GM18909 (cell line): Measurements from ENCODE around the gene SAA2.

Experiments used
- ATAC-seq: cut with Tn5 transposase; IDR thresholded peaks from one replicate; pipeline ENCODE4 v1.9.1; 2021; ENCODE audit warnings: mild to moderate bottlenecking; ENCODE audit not compliant: unreplicated experiment, poor library complexity

Gene SAA2

GRCh38 chr11:18253778-18254338 lies 5.4 kb upstream of the SAA2 start:
- ATAC-seq = no peak

GRCh38 chr11:18253233-18253632 lies 4.8 kb upstream of the SAA2 start:
- no peak for ATAC-seq

- ATAC-seq = peak; percentile 8
Observed at GRCh38 chr11:18247191-18247581, 1.3 kb downstream of the SAA2 start.

- ATAC-seq = peak; percentile 75
Observed at GRCh38 chr11:18246379-18247190, 1.9 kb downstream of the SAA2 start.

- no peak for ATAC-seq
Observed at GRCh38 chr11:18245396-18245795, 3.1 kb downstream of the SAA2 start.

- peak; percentile 31 for ATAC-seq
Observed at GRCh38 chr11:18243783-18244362, 4.6 kb downstream of the SAA2 start.

GRCh38 chr11:18239655-18240054 lies 8.8 kb downstream of the SAA2 start:
- ATAC-seq = no peak

GRCh38 chr11:18236664-18237356 lies 11.7 kb downstream of the SAA2 start, which contains the start of gene SAA4:
Gene SAA4 (minus strand): TSS chr11:18236802. CDS start chr11:18235926, 876 bp downstream.
- ATAC-seq = no peak

GRCh38 chr11:18235394-18236334 lies 12.8 kb downstream of the SAA2 start:
- no peak for ATAC-seq

GRCh38 chr11:18233912-18234311 lies 14.6 kb downstream of the SAA2 start:
- ATAC-seq = no peak

- ATAC-seq = no peak
Observed at GRCh38 chr11:18230859-18231258, 17.6 kb downstream of the SAA2 start.

GRCh38 chr11:18229501-18229900 lies 19.0 kb downstream of the SAA2 start:
- ATAC-seq = peak; percentile 94

- ATAC-seq = peak; percentile 36
Observed at GRCh38 chr11:18225913-18226312, 22.6 kb downstream of the SAA2 start.

- no peak for ATAC-seq
Observed at GRCh38 chr11:18223591-18224387, 24.7 kb downstream of the SAA2 start.

- ATAC-seq = no peak
Observed at GRCh38 chr11:18222814-18223421, 25.6 kb downstream of the SAA2 start.

- ATAC-seq = no peak
Observed at GRCh38 chr11:18221274-18221876, 27.1 kb downstream of the SAA2 start.

- no peak for ATAC-seq
Observed at GRCh38 chr11:18209058-18209457, 39.4 kb downstream of the SAA2 start.

GRCh38 chr11:18204771-18205170 lies 43.7 kb downstream of the SAA2 start:
- ATAC-seq = no peak
